HG02852 (cell line): ENCODE results near the gene RALGPS1.

Experiments used
- ATAC-seq: cut with Tn5 transposase; IDR thresholded peaks from one replicate; pipeline ENCODE4 v1.9.1; 2021; ENCODE audit warnings: mild to moderate bottlenecking, moderate library complexity; ENCODE audit not compliant: unreplicated experiment

The RALGPS1 gene

DNA sequence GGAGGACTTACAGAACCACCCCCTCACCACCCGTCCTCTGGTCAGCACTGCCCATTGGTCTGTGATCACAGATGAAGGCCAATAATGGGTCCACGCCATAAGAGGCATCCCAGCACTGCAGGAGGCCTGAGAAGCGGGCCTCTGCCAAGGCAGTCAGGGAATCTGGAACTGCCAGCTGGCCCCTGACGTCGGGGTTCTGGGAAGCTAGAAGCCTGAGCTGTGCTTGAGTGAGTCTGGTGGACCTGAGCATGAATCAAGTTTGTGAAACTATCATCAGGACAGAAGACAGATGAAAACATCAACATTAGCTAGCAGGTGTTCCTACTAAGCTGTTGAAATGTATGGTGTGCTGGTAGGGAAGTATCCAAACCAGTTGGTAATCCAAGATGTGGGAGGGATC lies 200.0 kb downstream of the RALGPS1 start:
- ATAC-seq, result no peak

- ATAC-seq, result no peak
Measured at GRCh38 chr9:127116088-127116726, 201.6 kb downstream of the RALGPS1 start.

DNA sequence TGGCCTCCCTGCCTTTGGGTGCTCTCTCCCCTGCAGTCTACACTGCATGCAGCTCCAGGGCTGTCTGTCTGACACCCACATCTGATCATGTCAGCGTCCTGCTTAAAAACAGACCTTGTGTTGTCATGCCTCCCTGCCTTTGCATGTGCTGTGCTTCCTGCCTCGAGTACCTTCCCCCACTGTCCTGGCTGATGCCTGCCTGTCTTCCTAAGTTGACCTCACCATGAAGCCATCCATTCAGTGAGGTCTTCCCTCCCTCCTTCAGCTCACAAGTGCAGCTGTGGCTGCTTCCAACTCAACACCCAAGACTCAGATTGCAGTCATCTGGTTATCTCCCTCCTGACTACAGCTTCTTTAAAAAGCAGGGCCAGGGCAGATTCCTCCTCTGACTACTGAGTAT lies 202.4 kb downstream of the RALGPS1 start:
- no peak for ATAC-seq

DNA sequence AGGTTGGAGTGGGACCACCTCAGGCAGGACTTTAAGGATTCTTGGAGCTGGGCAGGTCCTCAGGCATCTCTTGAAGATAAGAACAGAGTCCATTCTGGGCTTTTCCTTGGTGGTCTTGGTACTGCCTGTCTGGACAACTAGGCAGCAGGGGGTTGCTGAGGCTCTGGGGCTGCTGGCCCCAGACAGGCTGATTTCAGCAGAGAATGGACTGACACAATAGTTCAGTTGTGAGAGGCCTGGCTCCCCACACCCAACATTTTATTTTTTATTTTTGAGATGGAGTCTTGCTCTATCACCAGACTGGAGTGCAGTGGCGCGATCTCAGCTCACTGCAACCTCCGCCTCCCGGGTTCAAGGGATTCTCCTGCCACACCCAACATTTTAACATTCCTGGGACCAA lies 203.2 kb downstream of the RALGPS1 start:
- no peak for ATAC-seq

- no peak for ATAC-seq
Measured at GRCh38 chr9:127118597-127119319, 204.2 kb downstream of the RALGPS1 start.

- ATAC-seq, result no peak
Measured at GRCh38 chr9:127119320-127119709, 204.7 kb downstream of the RALGPS1 start.

DNA sequence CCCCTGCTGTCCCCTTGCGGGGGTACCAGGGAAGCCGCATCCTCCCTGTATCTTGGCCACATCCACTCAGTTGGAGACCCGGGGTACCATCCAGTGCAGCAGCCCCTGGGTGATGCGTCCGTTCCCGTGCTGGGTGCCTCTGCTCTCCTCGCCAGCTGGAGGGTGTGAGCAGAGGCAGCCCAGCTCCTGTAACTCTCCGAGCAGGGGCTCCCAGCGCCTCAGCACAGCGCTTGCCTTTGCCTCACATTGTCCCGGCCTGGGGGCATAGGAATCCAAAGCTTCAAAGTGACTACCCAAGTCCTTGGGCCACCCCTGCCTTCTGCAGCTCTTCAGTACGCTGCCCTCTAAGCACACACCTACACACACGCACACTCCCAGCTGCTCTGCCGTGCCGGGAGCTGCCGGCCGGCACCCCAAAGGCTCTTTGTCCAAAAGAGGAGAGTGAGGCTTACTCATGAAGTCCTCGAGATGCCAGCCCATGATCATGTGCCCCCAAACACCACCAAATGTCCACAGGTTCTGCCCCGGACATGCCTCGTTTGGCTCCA lies 207.1 kb downstream of the RALGPS1 start:
- ATAC-seq, result no peak

DNA sequence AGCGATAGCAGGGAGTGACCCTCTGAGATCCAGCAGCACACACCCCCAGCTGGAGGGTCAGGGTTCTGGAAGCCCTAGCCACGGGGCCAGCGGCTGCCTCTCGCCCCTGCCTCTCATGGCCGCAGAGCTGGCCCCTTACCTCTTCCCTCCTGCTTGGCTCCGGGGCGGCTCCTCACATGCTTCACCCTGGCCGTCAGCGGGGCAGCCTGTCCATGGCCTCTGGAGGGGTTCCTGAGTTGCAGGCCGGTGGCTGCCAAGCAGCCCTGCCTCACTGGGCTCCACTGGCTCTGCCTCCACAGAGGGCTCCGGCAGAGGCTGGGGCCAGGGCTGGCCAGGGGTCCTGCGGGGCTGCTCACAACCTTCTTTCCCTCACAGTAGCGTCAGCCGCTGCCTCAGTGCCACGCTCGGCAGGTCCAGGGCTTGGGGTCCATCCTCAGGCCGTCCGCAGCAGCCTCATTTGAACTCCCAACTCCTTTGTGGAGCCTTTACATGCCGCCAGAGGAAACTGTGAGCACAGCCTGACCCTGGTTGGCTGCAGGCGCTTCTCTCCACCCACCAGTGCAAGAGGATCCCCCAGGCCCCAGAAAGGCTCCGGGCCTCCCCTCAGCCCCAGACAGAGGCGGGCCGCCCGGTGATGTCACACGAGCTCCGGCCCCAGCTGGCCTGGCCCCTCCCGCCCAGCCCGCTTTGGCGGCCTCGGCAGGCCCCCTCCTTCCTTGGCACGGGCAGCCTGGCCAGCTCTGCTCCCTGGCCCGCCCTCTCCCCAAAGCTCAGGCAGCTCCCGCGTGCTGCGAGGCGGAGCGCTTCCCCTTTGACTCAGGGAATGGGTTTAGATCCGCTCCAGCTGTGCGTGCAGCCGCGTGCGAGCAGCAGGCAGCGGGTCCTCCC lies 207.8 kb downstream of the RALGPS1 start, which contains the start of gene ANGPTL2:
Gene ANGPTL2 (minus strand): TSS at position 460 of the 888 bp plus-strand sequence. CDS start 13,904 bp downstream, outside the sequence.
- no peak for ATAC-seq

- no peak for ATAC-seq
Measured at GRCh38 chr9:127123064-127123890, 208.7 kb downstream of the RALGPS1 start.

DNA sequence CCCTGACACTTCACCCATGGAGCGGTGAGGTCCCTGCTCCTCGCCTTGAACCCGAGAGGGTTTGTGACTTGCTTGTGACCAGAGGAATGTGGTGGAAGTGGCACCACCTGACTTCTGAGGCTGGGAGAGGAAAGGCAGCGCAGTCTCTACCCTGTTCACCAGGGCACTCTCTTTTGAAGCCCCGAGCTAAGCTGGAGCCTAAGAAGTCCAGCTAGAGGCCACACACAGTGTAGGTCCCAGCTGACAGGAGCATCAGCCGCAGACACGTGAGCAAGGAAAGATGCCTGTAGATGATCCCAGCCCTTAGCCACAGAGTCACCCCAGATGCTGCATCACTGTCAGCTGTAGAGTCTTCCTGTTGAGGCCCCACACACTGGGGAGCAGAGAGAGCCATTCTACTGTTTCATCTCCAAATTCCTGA lies 209.5 kb downstream of the RALGPS1 start:
- no peak for ATAC-seq

DNA sequence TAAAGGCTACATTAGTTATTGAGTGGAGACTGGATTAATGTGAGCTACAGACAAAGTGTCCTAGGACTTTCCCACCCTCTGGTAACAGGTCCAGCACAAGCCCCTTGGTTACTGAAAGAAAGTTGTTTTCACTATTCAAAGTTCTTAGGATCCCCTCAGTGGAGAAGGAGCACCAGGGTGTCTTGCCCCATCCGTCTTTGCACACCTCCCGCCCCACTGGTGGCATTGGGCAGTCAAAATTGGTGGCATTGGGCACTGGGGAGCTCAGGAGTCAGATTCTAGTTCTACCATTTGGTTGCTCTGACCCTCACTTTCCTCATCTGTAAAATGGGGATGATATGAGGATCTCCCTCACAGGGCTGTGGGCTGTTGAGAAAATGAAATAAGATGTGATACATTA lies 210.2 kb downstream of the RALGPS1 start:
- ATAC-seq, result no peak

DNA sequence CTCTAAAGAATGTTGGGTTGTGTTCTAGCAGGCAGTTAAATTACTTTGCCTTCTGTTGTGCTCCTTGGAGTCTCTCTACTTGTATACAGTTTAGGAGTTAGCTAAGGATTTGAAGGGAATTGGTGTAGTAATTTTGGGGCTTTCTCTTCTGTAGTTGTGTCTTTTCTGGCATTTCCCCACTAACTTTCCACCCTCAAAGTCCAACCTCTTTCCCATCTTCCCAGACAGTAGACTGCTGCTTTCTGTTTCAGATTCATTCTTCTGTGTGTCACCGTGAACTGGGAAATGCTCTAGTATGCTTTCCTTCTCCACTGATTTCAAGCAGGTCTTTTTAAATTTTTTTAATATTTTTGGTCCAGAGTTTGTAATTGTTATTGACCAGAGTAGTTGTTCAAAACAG lies 212.4 kb downstream of the RALGPS1 start:
- ATAC-seq, result no peak

DNA sequence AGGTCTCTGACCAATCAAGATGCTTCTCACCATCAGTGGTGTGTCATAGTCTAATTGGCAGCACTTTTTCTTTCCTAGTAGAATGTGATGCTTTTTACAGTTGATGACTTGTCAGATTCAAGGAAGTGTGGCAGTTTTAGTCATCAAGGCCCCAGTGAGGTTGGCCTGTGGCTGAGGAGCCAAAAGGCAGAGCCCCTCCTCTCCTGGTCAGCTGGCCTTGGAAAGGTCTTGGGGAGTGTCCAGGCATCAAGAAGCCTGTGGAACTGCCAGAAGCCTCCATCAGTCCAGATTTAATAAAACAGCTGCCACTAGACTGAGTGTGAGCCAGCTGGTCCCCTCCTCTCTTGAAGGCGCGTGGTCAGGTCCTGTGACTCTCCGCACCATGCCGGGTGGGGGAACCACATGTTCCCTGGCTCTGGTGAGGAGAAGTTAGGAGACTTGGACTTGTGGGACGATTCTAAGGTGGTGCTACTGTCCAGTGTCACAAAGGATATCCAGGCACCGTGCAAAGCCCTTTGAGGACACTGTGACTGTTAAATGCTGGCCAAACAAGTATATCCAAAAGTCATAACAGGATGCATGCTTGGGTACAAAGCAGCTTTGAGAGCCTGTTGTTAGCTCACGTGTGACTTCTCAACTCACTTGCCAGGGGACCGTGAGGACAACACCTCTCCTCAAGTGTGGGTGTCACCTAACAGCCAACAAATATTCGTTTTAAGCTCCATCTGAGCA lies 213.9 kb downstream of the RALGPS1 start:
- no peak for ATAC-seq

DNA sequence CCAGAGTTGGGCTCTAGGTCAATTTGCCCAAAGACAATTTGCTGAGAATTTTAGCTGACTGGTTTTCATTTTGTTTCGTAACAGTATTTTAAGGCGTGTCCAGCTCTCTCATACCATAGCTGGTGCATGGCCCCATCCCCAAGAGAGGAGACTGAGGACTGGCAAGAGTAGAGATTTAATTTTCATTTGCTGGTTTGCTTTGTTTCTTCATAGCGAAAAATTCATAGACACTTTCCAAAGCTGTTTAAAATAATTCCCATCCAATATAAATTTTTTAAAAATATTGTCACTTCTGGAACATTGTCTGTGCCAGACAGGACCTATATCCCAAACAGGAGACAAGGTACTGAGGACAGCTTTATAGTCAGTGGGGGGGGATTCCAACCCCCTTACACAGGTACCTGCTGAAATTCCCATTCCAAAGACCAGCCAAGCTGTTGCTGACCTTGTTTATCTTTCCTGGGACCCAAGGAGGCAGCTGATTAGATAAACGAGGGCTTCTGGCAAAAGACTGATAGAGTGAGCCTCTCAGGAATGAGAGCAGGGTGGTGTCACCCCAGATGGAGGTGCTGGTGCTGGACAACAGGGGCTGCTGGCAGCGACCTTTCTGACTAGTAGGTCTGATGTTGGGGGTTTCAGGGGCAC lies 214.6 kb downstream of the RALGPS1 start:
- no peak for ATAC-seq

- no peak for ATAC-seq
Measured at GRCh38 chr9:127129718-127130085, 215.1 kb downstream of the RALGPS1 start.

- no peak for ATAC-seq
Measured at GRCh38 chr9:127130235-127130634, 215.7 kb downstream of the RALGPS1 start.

DNA sequence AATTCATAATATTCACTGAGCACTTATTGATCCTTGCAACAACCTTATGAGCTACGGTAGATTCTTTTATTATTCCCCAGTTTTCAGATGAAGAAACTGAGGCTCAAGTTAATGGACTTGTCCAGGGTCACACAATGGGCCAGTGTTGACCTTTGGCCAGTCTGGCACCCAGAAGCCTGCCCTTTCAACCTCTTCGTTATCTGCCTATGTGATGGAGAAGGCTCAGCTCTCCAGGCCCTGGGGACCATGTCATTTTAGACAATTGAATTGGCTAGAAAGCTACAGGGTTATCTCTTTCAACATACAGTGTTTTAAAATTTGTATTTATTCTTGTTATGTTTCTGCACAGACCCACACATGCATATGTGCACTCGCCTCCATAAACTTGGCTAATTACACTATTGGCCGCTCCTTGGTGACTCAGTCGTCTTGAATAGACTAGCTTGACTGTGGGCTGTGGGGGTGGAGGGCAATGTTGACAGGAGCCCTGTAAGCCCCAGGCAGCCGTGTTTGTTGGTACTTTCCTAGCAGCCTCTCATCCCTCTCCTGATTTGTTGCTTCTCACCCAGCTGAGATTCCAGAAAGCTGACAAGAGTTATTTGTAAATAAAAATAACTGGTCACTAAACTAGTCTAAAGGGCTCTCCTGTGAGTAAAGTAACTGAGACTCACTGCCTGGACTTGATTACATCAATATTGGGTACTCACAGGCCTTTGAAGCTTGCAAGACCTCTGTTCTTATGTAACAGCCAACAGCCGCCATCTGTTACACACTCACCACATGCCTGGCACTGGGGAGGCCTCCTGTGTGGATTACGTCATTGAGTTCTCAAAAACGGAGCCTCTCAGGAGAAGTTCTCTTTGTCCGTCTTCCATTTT lies 216.3 kb downstream of the RALGPS1 start:
- no peak for ATAC-seq

- ATAC-seq, result no peak
Measured at GRCh38 chr9:127131871-127132270, 217.3 kb downstream of the RALGPS1 start.
